ENCODE measurements around the gene EIF6.

Gene EIF6

DNA sequence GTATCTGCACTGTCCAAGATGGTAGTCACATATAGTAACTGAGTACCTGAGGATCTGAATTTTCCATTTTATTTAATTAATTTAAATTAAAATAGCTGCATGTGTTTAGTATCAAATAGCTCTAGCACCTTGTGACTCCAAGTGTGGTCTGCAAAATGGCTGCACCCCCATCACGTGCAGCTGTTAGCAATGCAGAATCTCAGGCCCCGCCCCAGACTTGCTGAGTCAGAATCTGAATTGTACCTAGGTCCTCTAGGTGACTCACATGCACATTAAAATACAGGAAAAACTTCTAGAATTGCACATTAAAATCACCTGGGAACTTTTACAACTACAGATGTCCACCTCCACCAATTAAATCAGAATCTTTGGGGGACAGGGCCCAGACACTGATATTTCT lies 26.8 kb upstream of the EIF6 start:
- H3K27ac ChIP-seq, result no peak overlapping the region
- TF ChIP-seq, protein P1, sequence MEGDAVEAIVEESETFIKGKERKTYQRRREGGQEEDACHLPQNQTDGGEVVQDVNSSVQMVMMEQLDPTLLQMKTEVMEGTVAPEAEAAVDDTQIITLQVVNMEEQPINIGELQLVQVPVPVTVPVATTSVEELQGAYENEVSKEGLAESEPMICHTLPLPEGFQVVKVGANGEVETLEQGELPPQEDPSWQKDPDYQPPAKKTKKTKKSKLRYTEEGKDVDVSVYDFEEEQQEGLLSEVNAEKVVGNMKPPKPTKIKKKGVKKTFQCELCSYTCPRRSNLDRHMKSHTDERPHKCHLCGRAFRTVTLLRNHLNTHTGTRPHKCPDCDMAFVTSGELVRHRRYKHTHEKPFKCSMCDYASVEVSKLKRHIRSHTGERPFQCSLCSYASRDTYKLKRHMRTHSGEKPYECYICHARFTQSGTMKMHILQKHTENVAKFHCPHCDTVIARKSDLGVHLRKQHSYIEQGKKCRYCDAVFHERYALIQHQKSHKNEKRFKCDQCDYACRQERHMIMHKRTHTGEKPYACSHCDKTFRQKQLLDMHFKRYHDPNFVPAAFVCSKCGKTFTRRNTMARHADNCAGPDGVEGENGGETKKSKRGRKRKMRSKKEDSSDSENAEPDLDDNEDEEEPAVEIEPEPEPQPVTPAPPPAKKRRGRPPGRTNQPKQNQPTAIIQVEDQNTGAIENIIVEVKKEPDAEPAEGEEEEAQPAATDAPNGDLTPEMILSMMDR (conservative IDR thresholded peaks at IDR 0.05), result no peak
- no peak for TF ChIP-seq ZFX (IDR thresholded peaks at IDR 0.05)

DNA sequence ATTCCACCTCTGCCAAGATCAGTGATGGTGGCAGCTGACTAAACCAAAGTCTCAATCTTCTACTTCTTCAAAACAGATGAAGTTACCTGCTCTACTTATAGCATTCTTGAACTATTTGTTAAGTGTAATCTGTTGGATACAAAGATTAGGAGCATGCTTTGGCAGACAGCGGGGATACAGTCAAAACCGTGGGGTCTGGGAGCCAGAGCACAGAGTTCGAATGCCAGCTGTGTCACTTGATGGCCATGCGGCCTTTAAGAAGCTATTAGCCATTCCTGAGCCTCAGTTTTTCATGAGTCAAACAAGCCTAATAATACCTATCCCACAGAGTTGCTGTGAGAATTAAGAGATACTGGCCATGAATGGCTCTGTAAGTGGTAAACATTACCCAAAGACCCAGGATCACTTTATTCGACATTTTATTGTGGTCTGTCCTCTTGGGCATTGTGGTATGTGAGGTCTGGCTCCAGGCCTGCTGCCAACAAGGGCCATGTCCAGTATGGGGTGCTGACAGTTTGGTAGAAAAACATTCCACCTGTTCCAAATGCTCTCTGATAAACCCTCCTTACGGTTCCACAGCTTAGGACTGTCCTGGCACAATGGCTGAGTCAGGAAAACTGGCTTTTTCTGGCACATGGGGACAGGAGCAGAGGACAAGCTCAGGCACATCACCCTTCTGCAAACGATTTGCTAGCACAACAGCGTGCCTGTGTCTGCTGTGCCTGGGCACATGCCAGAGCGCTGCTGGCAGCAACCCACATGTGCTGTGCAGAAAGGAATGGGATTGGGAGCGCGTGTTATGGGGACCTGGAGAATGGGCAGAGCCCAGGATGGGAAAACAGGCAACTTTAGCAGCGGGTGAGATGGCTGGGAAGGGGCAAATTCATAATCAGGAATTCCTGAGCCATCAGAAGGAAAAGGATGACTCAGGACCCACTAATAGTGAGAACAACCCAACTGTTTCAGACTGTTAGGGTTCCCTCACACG lies 23.4 kb upstream of the EIF6 start:
- H3K27ac ChIP-seq, result peak overlapping the region; percentile 37
- no peak for TF ChIP-seq ZFX (IDR thresholded peaks at IDR 0.05)
- TF ChIP-seq, protein P1 (conservative IDR thresholded peaks at IDR 0.05), result no peak

DNA sequence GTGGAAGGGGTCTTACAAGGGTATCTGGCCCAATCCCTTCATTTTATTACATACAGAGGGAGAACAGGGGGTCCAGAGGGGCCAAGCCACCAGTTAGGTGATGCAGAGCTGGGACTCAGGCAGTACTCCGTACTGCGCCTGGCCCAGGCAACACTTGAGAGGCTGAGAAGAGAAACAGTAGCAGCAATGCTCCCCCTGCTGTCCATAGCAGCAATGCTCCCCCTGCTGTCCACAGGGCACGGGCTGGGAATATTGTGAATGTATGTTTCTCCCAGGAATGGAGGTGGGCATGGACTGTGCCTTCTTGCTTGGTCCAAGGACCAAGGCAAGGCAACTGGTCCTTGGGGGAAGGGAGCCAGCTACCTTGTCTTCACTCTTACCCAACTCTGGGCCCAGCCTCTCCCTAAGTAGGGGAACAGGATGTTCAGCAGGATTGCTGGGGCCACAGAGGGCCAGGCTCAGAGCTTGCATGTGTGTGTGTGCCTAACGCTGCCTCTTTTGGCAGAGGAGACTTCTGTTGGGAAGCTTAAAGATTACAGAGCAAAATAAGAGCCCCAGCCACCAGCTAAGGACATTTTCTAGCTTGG lies 22.5 kb upstream of the EIF6 start:
- TF ChIP-seq, protein P1 (conservative IDR thresholded peaks at IDR 0.05), result peak; percentile 85
- no peak for TF ChIP-seq ZFX (IDR thresholded peaks at IDR 0.05)
- peak overlapping the region; percentile 37 for H3K27ac ChIP-seq

DNA sequence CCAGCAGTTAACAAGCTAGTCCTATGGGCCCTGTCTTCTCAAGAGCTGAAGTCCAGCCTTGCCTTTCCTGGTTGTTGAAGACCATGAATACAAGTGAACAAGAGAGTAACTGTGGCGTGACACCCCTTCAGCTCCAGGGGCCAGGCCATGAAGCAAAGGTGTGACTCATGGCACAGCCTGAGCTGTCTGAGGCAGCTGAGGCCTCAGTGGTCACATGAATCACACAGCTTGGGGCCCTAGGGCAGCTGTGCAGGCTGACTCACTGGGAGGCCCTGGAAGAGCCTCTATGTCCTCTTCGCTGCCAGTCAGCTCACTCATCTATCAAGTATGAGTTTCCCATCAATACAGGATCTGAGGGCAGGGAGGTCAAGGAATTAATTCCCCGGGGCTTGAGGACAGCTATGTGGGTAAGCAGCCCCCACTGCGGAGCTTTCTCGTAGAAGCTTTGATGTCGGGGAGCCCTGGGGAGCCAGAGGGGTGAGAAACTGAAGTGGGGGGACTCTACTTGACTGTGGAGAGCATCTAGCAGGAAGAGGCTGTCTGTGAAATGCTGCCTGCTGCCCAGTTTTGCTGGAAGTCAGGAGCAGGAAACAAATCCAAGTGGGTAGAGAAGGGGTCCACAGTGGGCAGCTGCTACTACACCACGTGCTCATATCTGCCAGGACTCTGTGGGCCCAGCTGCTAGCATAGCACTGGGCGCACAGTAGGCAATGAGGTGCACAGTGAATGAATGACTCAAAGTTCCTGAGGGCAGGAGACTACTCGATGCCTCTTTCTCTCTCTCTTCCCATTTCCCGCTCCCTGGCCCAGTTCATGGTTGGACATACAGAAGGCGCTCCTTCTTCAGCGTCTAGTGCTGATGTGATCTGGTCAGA lies 21.3 kb upstream of the EIF6 start:
- TF ChIP-seq, protein P1 (conservative IDR thresholded peaks at IDR 0.05), result no peak
- TF ChIP-seq ZFX (IDR thresholded peaks at IDR 0.05), result no peak
- H3K27ac ChIP-seq, result no peak overlapping the region

DNA sequence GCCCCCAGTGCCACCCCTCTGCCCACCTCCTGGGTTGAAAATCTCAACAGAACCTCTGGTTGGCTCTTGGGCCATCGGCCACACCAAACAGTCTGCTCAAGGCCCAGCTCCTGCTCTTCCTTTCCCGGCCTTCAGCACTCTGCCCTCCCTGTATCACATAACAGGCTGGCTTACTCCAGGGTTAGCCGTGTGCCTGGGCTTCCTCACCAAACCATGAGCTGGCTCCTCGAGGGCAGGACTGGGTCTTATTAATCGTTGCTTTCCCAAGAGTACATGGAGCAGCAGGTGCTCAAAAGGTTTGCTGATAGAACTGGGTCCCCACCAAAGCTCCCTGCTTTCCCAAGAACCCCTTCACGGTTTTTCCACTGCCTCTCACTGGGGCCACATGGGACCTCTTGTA lies 20.4 kb upstream of the EIF6 start:
- no peak overlapping the region for H3K27ac ChIP-seq
- no peak for TF ChIP-seq ZFX (IDR thresholded peaks at IDR 0.05)

DNA sequence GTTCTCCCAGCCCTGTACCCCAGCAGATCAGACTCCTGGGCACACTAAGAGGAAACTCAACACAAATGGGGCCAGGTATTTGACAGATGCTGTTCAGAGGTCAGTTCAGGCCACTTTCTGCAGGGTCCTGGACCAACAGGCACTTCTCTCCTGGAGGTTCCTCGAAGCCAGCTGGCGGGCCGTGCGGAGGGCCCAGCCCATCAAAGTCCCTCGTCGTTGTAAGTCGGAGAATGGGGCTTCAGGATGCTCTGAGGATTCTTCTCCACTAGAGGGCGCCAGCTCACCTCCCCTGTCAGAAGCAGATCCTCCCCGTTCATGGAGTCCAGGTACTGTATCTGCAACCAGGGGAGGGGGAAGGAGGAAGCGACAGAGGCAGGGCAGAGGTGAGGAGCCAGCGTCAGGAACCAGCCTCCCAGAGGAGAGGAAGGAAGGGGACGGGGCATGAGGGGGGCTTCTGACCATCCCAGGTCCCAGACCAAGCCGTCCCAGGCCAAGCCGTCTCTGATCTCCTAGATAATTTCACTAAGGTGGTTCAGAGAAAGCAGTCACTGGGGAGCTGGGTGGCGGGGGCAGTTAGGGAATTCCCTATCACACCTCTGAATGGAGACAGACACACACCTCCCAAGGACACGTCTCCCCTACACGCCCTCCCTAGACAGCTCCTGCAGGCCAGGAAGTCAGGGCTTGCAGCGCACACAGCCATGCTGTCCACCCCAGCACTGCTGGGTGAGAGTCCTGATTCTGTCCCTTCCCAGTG lies 19.3 kb upstream of the EIF6 start:
- TF ChIP-seq, protein P1 (conservative IDR thresholded peaks at IDR 0.05), result peak; percentile 97
- TF ChIP-seq ZFX (IDR thresholded peaks at IDR 0.05), result no peak

DNA sequence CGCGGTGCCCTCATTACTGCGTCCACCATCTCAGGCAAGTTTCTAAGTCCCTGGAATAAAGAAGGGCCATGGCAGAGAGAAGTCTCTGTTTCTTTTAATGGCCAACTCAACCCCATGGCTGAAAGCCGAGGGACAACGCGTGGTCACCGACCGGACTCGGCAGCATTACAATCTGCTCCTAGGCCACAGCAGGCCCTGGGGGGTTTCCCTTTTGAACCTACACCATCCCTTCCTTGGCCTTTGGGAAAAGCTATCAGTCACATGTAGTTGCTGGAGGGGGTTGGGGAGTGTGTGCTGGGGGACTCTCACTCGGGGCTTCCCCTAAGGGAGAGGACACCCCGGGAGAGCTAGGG lies 18.8 kb upstream of the EIF6 start:
- peak overlapping the region; percentile 12; the same call in 1 of the 2 replicates for H3K27ac ChIP-seq
- no peak for TF ChIP-seq ZFX (IDR thresholded peaks at IDR 0.05)
- TF ChIP-seq, protein P1 (conservative IDR thresholded peaks at IDR 0.05), result no peak

More for the DNA sequence above, 19.3 kb upstream of the EIF6 start:
- H3K27ac ChIP-seq, result no peak overlapping the region; the same call in 1 of the 2 replicates
